ENCODE data around the gene FLAD1. TPM values are rescaled to one million over a fixed set of nuclear protein-coding genes. Genes with fewer than 3 reads are reported as not detected.

FLAD1 gene
- total and polyA plus RNA-seq, 2 of the 8 experiments (the other 6 are each of a cell fraction or from before 2014, with no cell fraction given): 104 to 143 TPM

- TF ChIP-seq ASH2L (IDR thresholded peaks at IDR 0.05; ENCODE audit: low read length) (no peak), SP1 (IDR thresholded peaks at IDR 0.05; ENCODE audit: low read depth, low read length) (peak; percentile 100), HDAC2 (IDR thresholded peaks at IDR 0.05; ENCODE audit: borderline replicate concordance in 1 of 2, low read depth in 2 of 2, low read length in 2 of 2) (peak; percentile 60 to 80; a peak in 1 of 4 replicates), TAF7 (optimal IDR thresholded peaks at IDR 0.05; ENCODE audit: borderline replicate concordance, low read depth, low read length) (peak; percentile 83), PHF8 (conservative IDR thresholded peaks at IDR 0.05; ENCODE audit: low read depth, low read length) (peak; percentile 66), ATF2 (IDR thresholded peaks at IDR 0.05; ENCODE audit: low read length) (no peak), CHD1 (IDR thresholded peaks at IDR 0.05; ENCODE audit: low read depth, low read length) (no peak), TBP (IDR thresholded peaks at IDR 0.05; ENCODE audit: low read depth, low read length) (peak; percentile 82), KDM5A (IDR thresholded peaks at IDR 0.05; ENCODE audit: low read length) (0 out of 2 replicates have a peak, but pooled peaks have one; percentile 45), SIX5 (IDR thresholded peaks at IDR 0.05; ENCODE audit: low read depth, low read length) (no peak), BACH1 (IDR thresholded peaks at IDR 0.05; ENCODE audit: low read length) (no peak), CHD2 (IDR thresholded peaks at IDR 0.05; ENCODE audit: low read length) (peak; percentile 97), NRF1 (IDR thresholded peaks at IDR 0.05; ENCODE audit: low read depth, low read length) (no peak), RNF2 (IDR thresholded peaks at IDR 0.05; ENCODE audit: borderline replicate concordance, low read depth, low read length, missing control alignments, poor library complexity, severe bottlenecking) (no peak), CBX5 (IDR thresholded peaks at IDR 0.05; ENCODE audit: low read depth, low read length) (no peak)
- TF ChIP-seq, protein P1, sequence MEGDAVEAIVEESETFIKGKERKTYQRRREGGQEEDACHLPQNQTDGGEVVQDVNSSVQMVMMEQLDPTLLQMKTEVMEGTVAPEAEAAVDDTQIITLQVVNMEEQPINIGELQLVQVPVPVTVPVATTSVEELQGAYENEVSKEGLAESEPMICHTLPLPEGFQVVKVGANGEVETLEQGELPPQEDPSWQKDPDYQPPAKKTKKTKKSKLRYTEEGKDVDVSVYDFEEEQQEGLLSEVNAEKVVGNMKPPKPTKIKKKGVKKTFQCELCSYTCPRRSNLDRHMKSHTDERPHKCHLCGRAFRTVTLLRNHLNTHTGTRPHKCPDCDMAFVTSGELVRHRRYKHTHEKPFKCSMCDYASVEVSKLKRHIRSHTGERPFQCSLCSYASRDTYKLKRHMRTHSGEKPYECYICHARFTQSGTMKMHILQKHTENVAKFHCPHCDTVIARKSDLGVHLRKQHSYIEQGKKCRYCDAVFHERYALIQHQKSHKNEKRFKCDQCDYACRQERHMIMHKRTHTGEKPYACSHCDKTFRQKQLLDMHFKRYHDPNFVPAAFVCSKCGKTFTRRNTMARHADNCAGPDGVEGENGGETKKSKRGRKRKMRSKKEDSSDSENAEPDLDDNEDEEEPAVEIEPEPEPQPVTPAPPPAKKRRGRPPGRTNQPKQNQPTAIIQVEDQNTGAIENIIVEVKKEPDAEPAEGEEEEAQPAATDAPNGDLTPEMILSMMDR (IDR thresholded peaks at IDR 0.05; ENCODE audit: control extremely low read depth in 1 of 3, insufficient read depth in 1 of 3, low read depth in 1 of 3, low read length in 3 of 3): no peak
- TF ChIP-seq, protein P2, sequence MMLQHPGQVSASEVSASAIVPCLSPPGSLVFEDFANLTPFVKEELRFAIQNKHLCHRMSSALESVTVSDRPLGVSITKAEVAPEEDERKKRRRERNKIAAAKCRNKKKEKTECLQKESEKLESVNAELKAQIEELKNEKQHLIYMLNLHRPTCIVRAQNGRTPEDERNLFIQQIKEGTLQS (IDR thresholded peaks at IDR 0.05; ENCODE audit: insufficient read depth, low read depth, low read length): no peak
- TF ChIP-seq, protein P3, sequence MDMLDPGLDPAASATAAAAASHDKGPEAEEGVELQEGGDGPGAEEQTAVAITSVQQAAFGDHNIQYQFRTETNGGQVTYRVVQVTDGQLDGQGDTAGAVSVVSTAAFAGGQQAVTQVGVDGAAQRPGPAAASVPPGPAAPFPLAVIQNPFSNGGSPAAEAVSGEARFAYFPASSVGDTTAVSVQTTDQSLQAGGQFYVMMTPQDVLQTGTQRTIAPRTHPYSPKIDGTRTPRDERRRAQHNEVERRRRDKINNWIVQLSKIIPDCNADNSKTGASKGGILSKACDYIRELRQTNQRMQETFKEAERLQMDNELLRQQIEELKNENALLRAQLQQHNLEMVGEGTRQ (IDR thresholded peaks at IDR 0.05; ENCODE audit: low read length): peak; percentile 82
Observed at GRCh38 chr1:154982897-154983648, at the start of gene FLAD1 (continued).

Data from H1 (cell line).